ENCODE measurements around the gene SPATA21. TPM values are rescaled to one million over a fixed set of nuclear protein-coding genes. Genes with fewer than 3 reads are reported as not detected.
"Not testable (repeated sequence)": the region's sequence is repeated elsewhere in the genome, so short reads cannot be mapped to it uniquely, and the experiment has no call there.

Gene SPATA21
- polyA plus RNA-seq, 1 donor (not counting 4 experiments of a cell fraction or from before 2014, with no cell fraction given) = 0.04 TPM

- H3K36me3 ChIP-seq (ENCODE audit: control insufficient read depth in 2 of 2, extremely low read depth in 1 of 2, insufficient read depth in 2 of 2, low read length in 2 of 2); H3K79me2 ChIP-seq (ENCODE audit: control insufficient read depth, insufficient read depth, low read length); H3K9me3 ChIP-seq (ENCODE audit: control insufficient read depth, low read depth, low read length); H3K27ac ChIP-seq (ENCODE audit: control insufficient read depth, insufficient read depth, low read length); H3K9ac ChIP-seq (ENCODE audit: control insufficient read depth, extremely low read depth, insufficient read depth, low read length); H3K27me3 ChIP-seq (ENCODE audit: control insufficient read depth, extremely low read depth, insufficient read depth, low read length); H2AFZ ChIP-seq (ENCODE audit: control insufficient read depth, low read length); H3K9me1 ChIP-seq (ENCODE audit: control insufficient read depth, extremely low read depth, insufficient read depth, low read length); DNase-seq (ENCODE audit: low read depth, low spot score); H3K4me2 ChIP-seq (ENCODE audit: control insufficient read depth, extremely low read depth, insufficient read depth, low read depth, low read length); H3K4me1 ChIP-seq (ENCODE audit: control insufficient read depth, extremely low read depth, insufficient read depth, low read length); H4K20me1 ChIP-seq (ENCODE audit: control insufficient read depth, extremely low read depth, insufficient read depth, low read length); FAIRE-seq; H3K4me3 ChIP-seq (ENCODE audit: control insufficient read depth in 2 of 3, extremely low read depth in 1 of 3, insufficient read depth in 2 of 3, low read depth in 1 of 3, low read length in 3 of 3); dilution Hi-C loops (cut with MboI; ENCODE audit: extremely low pct_ligation_motif_present, low sequenced_read_pairs): not testable (repeated sequence)
- peak in 1 of 3 experiments; percentile 17 for TF ChIP-seq CTCF (optimal IDR thresholded peaks at IDR 0.05 in 1 of 3, IDR thresholded peaks at IDR 0.05 in 1 of 3, conservative IDR thresholded peaks at IDR 0.05 in 1 of 3; ENCODE audit: extremely low read depth in 1 of 3, insufficient read depth in 2 of 3, low read length in 3 of 3)
Measured at GRCh38 chr1:16474891-16475290, 37.7 kb upstream of the SPATA21 start.

- H3K36me3 ChIP-seq (ENCODE audit: control insufficient read depth in 2 of 2, extremely low read depth in 1 of 2, insufficient read depth in 2 of 2, low read length in 2 of 2) = peaks cover 0 to 7% of the 10 kb centered on the region in 2 experiments
- TF ChIP-seq EZH2 (IDR thresholded peaks at IDR 0.05; ENCODE audit: low read length) = no peak
- no peak for TF ChIP-seq CTCF (optimal IDR thresholded peaks at IDR 0.05 in 1 of 3, IDR thresholded peaks at IDR 0.05 in 1 of 3, conservative IDR thresholded peaks at IDR 0.05 in 1 of 3; ENCODE audit: extremely low read depth in 1 of 3, insufficient read depth in 2 of 3, low read length in 3 of 3)
- dilution Hi-C loops (cut with MboI; ENCODE audit: extremely low pct_ligation_motif_present, low sequenced_read_pairs) = no loop called here
Measured at GRCh38 chr1:16474166-16474800, 37.1 kb upstream of the SPATA21 start.

More at GRCh38 chr1:16474166-16474800, 37.1 kb upstream of the SPATA21 start:
- Histone ChIP-seq H3K4me3 (ENCODE audit: control insufficient read depth in 2 of 3, extremely low read depth in 1 of 3, insufficient read depth in 2 of 3, low read depth in 1 of 3, low read length in 3 of 3) (no peak overlapping the region), H3K9me1 (ENCODE audit: control insufficient read depth, extremely low read depth, insufficient read depth, low read length) (no peaks in the 10 kb centered on the region), H4K20me1 (ENCODE audit: control insufficient read depth, extremely low read depth, insufficient read depth, low read length) (no peaks in the 10 kb centered on the region), H3K9me3 (ENCODE audit: control insufficient read depth, low read depth, low read length) (no peaks in the 10 kb centered on the region), H3K4me2 (ENCODE audit: control insufficient read depth, extremely low read depth, insufficient read depth, low read depth, low read length) (no peak overlapping the region), H2AFZ (ENCODE audit: control insufficient read depth, low read length) (no peak overlapping the region), H3K79me2 (ENCODE audit: control insufficient read depth, insufficient read depth, low read length) (no peaks in the 10 kb centered on the region), H3K9ac (ENCODE audit: control insufficient read depth, extremely low read depth, insufficient read depth, low read length) (no peak overlapping the region), H3K27me3 (ENCODE audit: control insufficient read depth, extremely low read depth, insufficient read depth, low read length) (no peaks in the 10 kb centered on the region), H3K27ac (ENCODE audit: control insufficient read depth, insufficient read depth, low read length) (no peak overlapping the region), H3K4me1 (ENCODE audit: control insufficient read depth, extremely low read depth, insufficient read depth, low read length) (no peaks in the 10 kb centered on the region)
- DNase-seq (ENCODE audit: low read depth, low spot score) (no peak), FAIRE-seq (no peak)
